ENCODE data around the gene MECR.

Gene MECR

GRCh38 chr1:29193879-29194455 lies 36.8 kb downstream of the MECR start:
- Histone ChIP-seq H3K9ac (ENCODE audit: low read length) (no peak overlapping the region), H3K9me3 (ENCODE audit: low read length) (no peaks in the 10 kb centered on the region), H3K27me3 (ENCODE audit: control insufficient read depth in 1 of 2, insufficient read depth in 2 of 2, low read length in 2 of 2) (no peaks in the 10 kb centered on the region), H3K27ac (ENCODE audit: low read depth, low read length) (no peak overlapping the region), H3K4me3 (ENCODE audit: low read depth in 1 of 2, low read length in 2 of 2) (no peak overlapping the region), H3K4me1 (ENCODE audit: insufficient read depth, low read length) (peaks cover 6% of the 10 kb centered on the region), H3K36me3 (ENCODE audit: insufficient read depth, low read length) (peaks cover 30% of the 10 kb centered on the region)

GRCh38 chr1:29190718-29191117 lies 40.0 kb downstream of the MECR start:
- H3K27me3 ChIP-seq (ENCODE audit: control insufficient read depth in 1 of 2, insufficient read depth in 2 of 2, low read length in 2 of 2): no peaks in the 10 kb centered on the region
- H3K9me3 ChIP-seq (ENCODE audit: low read length): no peaks in the 10 kb centered on the region
- peaks cover 26% of the 10 kb centered on the region for H3K36me3 ChIP-seq (ENCODE audit: insufficient read depth, low read length)
- no peak overlapping the region for H3K27ac ChIP-seq (ENCODE audit: low read depth, low read length)
- H3K4me1 ChIP-seq (ENCODE audit: insufficient read depth, low read length): no peaks in the 10 kb centered on the region
- no peak overlapping the region for H3K4me3 ChIP-seq (ENCODE audit: low read depth in 1 of 2, low read length in 2 of 2)
- H3K9ac ChIP-seq (ENCODE audit: low read length): no peak overlapping the region

GRCh38 chr1:29186707-29187106 lies 44.0 kb downstream of the MECR start:
- no peak overlapping the region for H3K27ac ChIP-seq (ENCODE audit: low read depth, low read length)
- H3K9me3 ChIP-seq (ENCODE audit: low read length): no peaks in the 10 kb centered on the region
- H3K4me3 ChIP-seq (ENCODE audit: low read depth in 1 of 2, low read length in 2 of 2): no peak overlapping the region
- no peak overlapping the region for H3K9ac ChIP-seq (ENCODE audit: low read length)
- H3K4me1 ChIP-seq (ENCODE audit: insufficient read depth, low read length): no peaks in the 10 kb centered on the region
- H3K27me3 ChIP-seq (ENCODE audit: control insufficient read depth in 1 of 2, insufficient read depth in 2 of 2, low read length in 2 of 2): no peaks in the 10 kb centered on the region
- H3K36me3 ChIP-seq (ENCODE audit: insufficient read depth, low read length): no peaks in the 10 kb centered on the region

GRCh38 chr1:29186252-29186651 lies 44.5 kb downstream of the MECR start:
- Histone ChIP-seq H3K4me1 (ENCODE audit: insufficient read depth, low read length) (no peaks in the 10 kb centered on the region), H3K27me3 (ENCODE audit: control insufficient read depth in 1 of 2, insufficient read depth in 2 of 2, low read length in 2 of 2) (no peaks in the 10 kb centered on the region), H3K4me3 (ENCODE audit: low read depth in 1 of 2, low read length in 2 of 2) (no peak overlapping the region), H3K36me3 (ENCODE audit: insufficient read depth, low read length) (no peaks in the 10 kb centered on the region), H3K9me3 (ENCODE audit: low read length) (no peaks in the 10 kb centered on the region), H3K9ac (ENCODE audit: low read length) (no peak overlapping the region), H3K27ac (ENCODE audit: low read depth, low read length) (no peak overlapping the region)

- no peaks in the 10 kb centered on the region for H3K27me3 ChIP-seq (ENCODE audit: control insufficient read depth in 1 of 2, insufficient read depth in 2 of 2, low read length in 2 of 2)
- no peaks in the 10 kb centered on the region for H3K9me3 ChIP-seq (ENCODE audit: low read length)
- H3K27ac ChIP-seq (ENCODE audit: low read depth, low read length): no peak overlapping the region
- H3K4me3 ChIP-seq (ENCODE audit: low read depth in 1 of 2, low read length in 2 of 2): no peak overlapping the region
- H3K4me1 ChIP-seq (ENCODE audit: insufficient read depth, low read length): peaks cover 22% of the 10 kb centered on the region
- peaks cover 15% of the 10 kb centered on the region for H3K36me3 ChIP-seq (ENCODE audit: insufficient read depth, low read length)
- H3K9ac ChIP-seq (ENCODE audit: low read length): no peak overlapping the region
Measured at GRCh38 chr1:29183287-29183686, 47.4 kb downstream of the MECR start.

- peaks cover 36% of the 10 kb centered on the region for H3K4me1 ChIP-seq (ENCODE audit: insufficient read depth, low read length)
Measured at GRCh38 chr1:29181413-29182225, 49.1 kb downstream of the MECR start, which contains the start of gene SRSF4. SRSF4 (minus strand) TSS chr1:29181900; CDS start chr1:29181752, 148 bp downstream.

GRCh38 chr1:29180497-29181412 lies 50.0 kb downstream of the MECR start:
- peaks cover 39% of the 10 kb centered on the region for H3K4me1 ChIP-seq (ENCODE audit: insufficient read depth, low read length)
- H3K36me3 ChIP-seq (ENCODE audit: insufficient read depth, low read length): peaks cover 15% of the 10 kb centered on the region
- H3K27me3 ChIP-seq (ENCODE audit: control insufficient read depth in 1 of 2, insufficient read depth in 2 of 2, low read length in 2 of 2): no peaks in the 10 kb centered on the region
- no peaks in the 10 kb centered on the region for H3K9me3 ChIP-seq (ENCODE audit: low read length)
- peak overlapping the region; percentile 77 to 96 for H3K4me3 ChIP-seq (ENCODE audit: low read depth in 1 of 2, low read length in 2 of 2)
- H3K27ac ChIP-seq (ENCODE audit: low read depth, low read length): peak overlapping the region; percentile 98
- H3K9ac ChIP-seq (ENCODE audit: low read length): peak overlapping the region; percentile 96

More at GRCh38 chr1:29181413-29182225, 49.1 kb downstream of the MECR start, which contains the start of gene SRSF4:
- peak within 1 kb of the TSS; percentile 97 for H3K9ac ChIP-seq (ENCODE audit: low read length)
- H3K27me3 ChIP-seq (ENCODE audit: control insufficient read depth in 1 of 2, insufficient read depth in 2 of 2, low read length in 2 of 2): no peaks in the 10 kb centered on the region
- no peaks in the 10 kb centered on the region for H3K9me3 ChIP-seq (ENCODE audit: low read length)
- peaks cover 15% of the 10 kb centered on the region for H3K36me3 ChIP-seq (ENCODE audit: insufficient read depth, low read length)
- H3K4me3 ChIP-seq (ENCODE audit: low read depth in 1 of 2, low read length in 2 of 2): peak within 1 kb of the TSS; percentile 77 to 96
- H3K27ac ChIP-seq (ENCODE audit: low read depth, low read length): peak within 1 kb of the TSS; percentile 98

- H3K9me3 ChIP-seq (ENCODE audit: low read length): no peaks in the 10 kb centered on the region
- H3K9ac ChIP-seq (ENCODE audit: low read length): peak overlapping the region; percentile 96
- peak overlapping the region in 1 of 2 donors; percentile 96 for H3K4me3 ChIP-seq (ENCODE audit: low read depth in 1 of 2, low read length in 2 of 2)
- H3K27me3 ChIP-seq (ENCODE audit: control insufficient read depth in 1 of 2, insufficient read depth in 2 of 2, low read length in 2 of 2): no peaks in the 10 kb centered on the region
- H3K4me1 ChIP-seq (ENCODE audit: insufficient read depth, low read length): peaks cover 39% of the 10 kb centered on the region
- peaks cover 15% of the 10 kb centered on the region for H3K36me3 ChIP-seq (ENCODE audit: insufficient read depth, low read length)
- H3K27ac ChIP-seq (ENCODE audit: low read depth, low read length): peak overlapping the region; percentile 4
Measured at GRCh38 chr1:29179641-29180184, 51.0 kb downstream of the MECR start.

GRCh38 chr1:29177022-29177705 lies 53.6 kb downstream of the MECR start:
- Histone ChIP-seq H3K27ac (ENCODE audit: low read depth, low read length) (no peak overlapping the region), H3K9ac (ENCODE audit: low read length) (no peak overlapping the region), H3K9me3 (ENCODE audit: low read length) (no peaks in the 10 kb centered on the region), H3K4me1 (ENCODE audit: insufficient read depth, low read length) (peaks cover 39% of the 10 kb centered on the region), H3K36me3 (ENCODE audit: insufficient read depth, low read length) (peaks cover 15% of the 10 kb centered on the region), H3K27me3 (ENCODE audit: control insufficient read depth in 1 of 2, insufficient read depth in 2 of 2, low read length in 2 of 2) (no peaks in the 10 kb centered on the region), H3K4me3 (ENCODE audit: low read depth in 1 of 2, low read length in 2 of 2) (no peak overlapping the region)

- no peaks in the 10 kb centered on the region for H3K27me3 ChIP-seq (ENCODE audit: control insufficient read depth in 1 of 2, insufficient read depth in 2 of 2, low read length in 2 of 2)
- H3K36me3 ChIP-seq (ENCODE audit: insufficient read depth, low read length): peaks cover 15% of the 10 kb centered on the region
- no peak overlapping the region for H3K9ac ChIP-seq (ENCODE audit: low read length)
- peaks cover 40% of the 10 kb centered on the region for H3K4me1 ChIP-seq (ENCODE audit: insufficient read depth, low read length)
- H3K4me3 ChIP-seq (ENCODE audit: low read depth in 1 of 2, low read length in 2 of 2): no peak overlapping the region
- H3K9me3 ChIP-seq (ENCODE audit: low read length): no peaks in the 10 kb centered on the region
- no peak overlapping the region for H3K27ac ChIP-seq (ENCODE audit: low read depth, low read length)
Measured at GRCh38 chr1:29176576-29176975, 54.2 kb downstream of the MECR start.
